Upper lobe of left lung (tissue), 6 donors: Measurements from ENCODE around the gene MCM5. TPM values are rescaled to one million over a fixed set of nuclear protein-coding genes. Genes with fewer than 3 reads are reported as not detected.
"Not testable (repeated sequence)": the region's sequence is repeated elsewhere in the genome, so short reads cannot be mapped to it uniquely, and the experiment has no call there.

Source experiments
- ATAC-seq, 2 donors: fragments of 200-7000 bp; cut with Tn5 transposase; one replicate each; pipeline ENCODE4 v1.9.1; 2022; ENCODE audit warnings: mild to moderate bottlenecking in 2 of 2, moderate library complexity in 2 of 2; ENCODE audit not compliant: low FRiP score in 2 of 2
- DNase-seq, 2 donors: peaks; one replicate each; pipeline ENCODE4 v3.0.0-alpha.2; 2019 to 2020
- H3K27ac ChIP-seq, 4 donors: fragments of 200-600 bp; sonication (generic); one replicate each; pipeline ENCODE4 v1.5.1; 2016 to 2019
- H3K27me3 ChIP-seq, 4 donors: fragments of 200-600 bp; sonication (generic); one replicate each; pipeline ENCODE4 v1.5.1; 2017 to 2019
- H3K36me3 ChIP-seq, 4 donors: fragments of 200-600 bp; sonication (generic); one replicate each; pipeline ENCODE4 v1.5.1; 2016 to 2019
- H3K4me1 ChIP-seq, 4 donors: fragments of 200-600 bp; sonication (generic); one replicate each; pipeline ENCODE4 v1.5.1; 2018 to 2019
- H3K4me3 ChIP-seq, 4 donors: fragments of 200-600 bp; sonication (generic); one replicate each; pipeline ENCODE4 v1.5.1; 2017 to 2019; ENCODE audit warnings: mild to moderate bottlenecking in 2 of 4, moderate library complexity in 1 of 4
- H3K9me3 ChIP-seq, 4 donors: fragments of 200-600 bp; sonication (generic); one replicate each; pipeline ENCODE4 v1.5.1; 2018 to 2019
- EP300 ChIP-seq, 4 donors: sonication (generic); formaldehyde crosslinking; IDR thresholded peaks; one replicate each; pipeline ENCODE4 v1.5.1; 2017; ENCODE audit warnings: antibody characterized with exemption in 4 of 4, control low read depth in 2 of 4
- POLR2A ChIP-seq, 4 donors: fragments of 450-650 bp; IDR thresholded peaks; one replicate each; pipeline ENCODE4 v1.5.1; 2016 to 2017; ENCODE audit warnings: antibody characterized with exemption in 4 of 4, mild to moderate bottlenecking in 2 of 4
- POLR2AphosphoS5 ChIP-seq, 2 donors: sonication (generic); formaldehyde crosslinking; IDR thresholded peaks; one replicate each; pipeline ENCODE4 v1.5.1; 2017; ENCODE audit warnings: antibody characterized with exemption in 2 of 2
- WGBS, 2 donors: methylation state at CpG; one replicate each; pipeline ENCODE4 v1.1.5; 2017 to 2018; 5-methylcytosine and 5-hydroxymethylcytosine counted together
- total RNA-seq, 6 donors: library from RNA; depleted of rRNA in 4 of 6; stranded (reverse); fragments of >200 nt in 4 of 6; gene quantifications; one replicate each; pipeline versions ENCODE4 v1.1.0 to v1.2.1, GENCODE V29; 2016 to 2021
- TF ChIP-seq, protein P1 (sequence below), 6 experiments: fragments of 450-650 bp in 4 of 6; fragments of 200-600 bp in 2 of 6; sonication (generic) in 2 of 6; IDR thresholded peaks; one replicate each; pipeline ENCODE4 v1.5.1; 2016 to 2019; ENCODE audit warnings: antibody characterized with exemption in 6 of 6
- donor health status: DM: no; HTN: no; CAD: no; lungs with moderate emphysema.
- donor health status: DM: no; HTN: yes; CAD: no; lungs with severe emphysema.

MCM5 gene
- total RNA-seq, 6 donors from 2014 or later = 9.8 to 34.4 (median 20.2) TPM

DNA sequence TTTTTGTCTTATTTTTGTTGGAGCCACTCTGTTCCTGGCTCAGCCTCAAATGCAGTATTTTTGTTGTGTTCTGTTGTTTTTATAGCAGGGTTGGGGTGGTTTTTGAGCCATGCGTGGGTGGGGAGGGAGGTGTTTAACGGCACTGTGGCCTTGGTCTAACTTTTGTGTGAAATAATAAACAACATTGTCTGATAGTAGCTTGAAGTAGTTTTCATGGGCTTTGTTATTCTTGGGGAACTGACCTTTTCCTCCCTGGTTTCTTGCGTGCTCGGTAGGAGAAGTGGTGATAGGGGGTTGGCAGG lies 6.0 kb upstream of the MCM5 start:
- H3K27ac ChIP-seq = no peak overlapping the region
- DNase-seq = no peak
- no peak for ATAC-seq
- no peaks in the 10 kb centered on the region for H3K27me3 ChIP-seq
- H3K4me1 ChIP-seq = peaks cover 0 to 5% (median under 1%) of the 10 kb centered on the region in 4 donors
- 53 to 60% methylated on average over 4 of the region's 4 CpGs for WGBS, 2 donors
- TF ChIP-seq POLR2A (IDR thresholded peaks at IDR 0.05) = no peak
- TF ChIP-seq POLR2AphosphoS5 (IDR thresholded peaks at IDR 0.05) = no peak
- no peak for TF ChIP-seq EP300 (IDR thresholded peaks at IDR 0.05)
- TF ChIP-seq, protein P1, sequence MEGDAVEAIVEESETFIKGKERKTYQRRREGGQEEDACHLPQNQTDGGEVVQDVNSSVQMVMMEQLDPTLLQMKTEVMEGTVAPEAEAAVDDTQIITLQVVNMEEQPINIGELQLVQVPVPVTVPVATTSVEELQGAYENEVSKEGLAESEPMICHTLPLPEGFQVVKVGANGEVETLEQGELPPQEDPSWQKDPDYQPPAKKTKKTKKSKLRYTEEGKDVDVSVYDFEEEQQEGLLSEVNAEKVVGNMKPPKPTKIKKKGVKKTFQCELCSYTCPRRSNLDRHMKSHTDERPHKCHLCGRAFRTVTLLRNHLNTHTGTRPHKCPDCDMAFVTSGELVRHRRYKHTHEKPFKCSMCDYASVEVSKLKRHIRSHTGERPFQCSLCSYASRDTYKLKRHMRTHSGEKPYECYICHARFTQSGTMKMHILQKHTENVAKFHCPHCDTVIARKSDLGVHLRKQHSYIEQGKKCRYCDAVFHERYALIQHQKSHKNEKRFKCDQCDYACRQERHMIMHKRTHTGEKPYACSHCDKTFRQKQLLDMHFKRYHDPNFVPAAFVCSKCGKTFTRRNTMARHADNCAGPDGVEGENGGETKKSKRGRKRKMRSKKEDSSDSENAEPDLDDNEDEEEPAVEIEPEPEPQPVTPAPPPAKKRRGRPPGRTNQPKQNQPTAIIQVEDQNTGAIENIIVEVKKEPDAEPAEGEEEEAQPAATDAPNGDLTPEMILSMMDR (IDR thresholded peaks at IDR 0.05) = no peak
- no peaks in the 10 kb centered on the region for H3K9me3 ChIP-seq
- no peak overlapping the region for H3K4me3 ChIP-seq
- peaks cover 0 to 32% (median 15%) of the 10 kb centered on the region in 4 donors for H3K36me3 ChIP-seq

GRCh38 chr22:35394810-35395563 lies 5.0 kb upstream of the MCM5 start:
- no peaks in the 10 kb centered on the region for H3K9me3 ChIP-seq
- no peak for DNase-seq
- WGBS, 2 donors = 92 to 97% methylated on average over 5 of the region's 5 CpGs
- H3K4me1 ChIP-seq = peaks cover 0 to 10% (median 3%) of the 10 kb centered on the region in 4 donors
- no peak for ATAC-seq
- H3K36me3 ChIP-seq = peaks cover 0 to 25% (median 14%) of the 10 kb centered on the region in 4 donors
- no peak overlapping the region for H3K4me3 ChIP-seq
- H3K27ac ChIP-seq = no peak overlapping the region
- no peaks in the 10 kb centered on the region for H3K27me3 ChIP-seq
- TF ChIP-seq EP300 (IDR thresholded peaks at IDR 0.05) = no peak
- TF ChIP-seq, protein P1 (IDR thresholded peaks at IDR 0.05) = no peak
- TF ChIP-seq POLR2AphosphoS5 (IDR thresholded peaks at IDR 0.05) = no peak
- TF ChIP-seq POLR2A (IDR thresholded peaks at IDR 0.05) = no peak

DNA sequence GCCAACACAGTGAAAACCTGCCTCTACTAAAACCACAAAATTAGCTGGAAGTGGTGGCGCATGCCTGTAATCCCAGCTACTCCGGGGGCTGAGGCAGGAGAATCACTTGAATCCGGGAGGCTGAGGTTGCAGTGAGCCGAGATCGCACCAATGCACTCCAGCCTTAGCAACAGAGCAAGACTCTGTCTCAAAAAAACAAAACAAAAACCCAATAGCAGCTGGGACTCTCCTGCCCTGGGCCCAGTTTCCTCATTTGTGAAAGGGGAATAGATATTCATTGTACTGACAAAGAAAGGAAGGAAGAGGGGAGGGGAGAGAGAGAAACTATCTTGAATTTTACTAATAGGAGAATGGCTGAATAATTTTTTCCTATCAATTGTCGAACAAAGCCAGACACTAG lies 3.3 kb upstream of the MCM5 start:
- 59 to 61% methylated on average over 6 of the region's 6 CpGs for WGBS, 2 donors
- peak overlapping the region in 2 of 4 donors; percentile 46 to 67 for H3K27ac ChIP-seq
- peak in 1 of 2 donors; percentile 37 for ATAC-seq

DNA sequence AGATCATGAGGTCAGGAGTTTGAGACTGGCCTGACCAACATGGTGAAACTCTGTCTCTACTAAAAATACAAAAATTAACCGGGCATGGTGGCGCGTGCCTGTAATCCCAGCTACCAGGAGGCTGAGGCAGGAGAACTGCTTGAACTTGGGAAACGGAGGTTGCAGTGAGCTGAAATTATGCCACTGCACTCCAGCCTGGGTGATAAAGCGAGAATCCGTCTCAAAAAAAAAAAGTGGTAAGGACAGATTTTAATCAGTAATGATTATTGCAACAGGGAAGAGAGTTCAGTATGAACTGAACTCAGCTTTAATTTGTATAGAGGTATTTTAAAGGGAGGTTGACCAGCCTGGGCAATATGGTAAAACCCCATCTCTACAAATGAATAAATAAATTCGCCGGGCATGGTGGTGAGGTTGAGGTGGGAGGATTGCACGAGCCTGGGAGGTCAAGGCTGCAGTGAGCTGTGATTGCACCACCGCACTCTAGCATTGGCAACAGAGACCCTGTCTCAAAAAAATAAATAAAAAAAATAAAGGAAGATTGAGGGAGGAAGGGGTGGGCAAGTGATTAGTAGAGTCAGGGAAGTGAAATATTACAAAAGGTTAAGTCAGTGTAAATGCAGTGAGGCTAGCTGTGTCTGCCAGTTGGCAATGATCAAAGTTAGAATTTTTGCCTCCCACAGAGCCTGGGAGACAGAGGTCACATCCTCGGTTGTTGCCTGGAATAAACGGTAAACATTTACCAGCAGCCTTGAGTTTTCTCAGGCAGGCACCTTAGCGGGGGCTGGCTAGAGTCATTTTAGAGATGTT lies 2.6 kb upstream of the MCM5 start:
- no peaks in the 10 kb centered on the region for H3K9me3 ChIP-seq
- peaks cover 10 to 21% (median 13%) of the 10 kb centered on the region in 4 donors for H3K4me1 ChIP-seq
- H3K27me3 ChIP-seq = no peaks in the 10 kb centered on the region
- no peak for TF ChIP-seq POLR2AphosphoS5 (IDR thresholded peaks at IDR 0.05)
- no peak for TF ChIP-seq EP300 (IDR thresholded peaks at IDR 0.05)
- TF ChIP-seq, protein P1 (IDR thresholded peaks at IDR 0.05) = no peak
- TF ChIP-seq POLR2A (IDR thresholded peaks at IDR 0.05) = no peak
- DNase-seq = no peak
- WGBS, 2 donors = 66 to 75% methylated on average over 13 of the region's 13 CpGs
- no peak overlapping the region for H3K4me3 ChIP-seq
- no peak for ATAC-seq
- H3K36me3 ChIP-seq = peaks cover 0 to 14% (median 8%) of the 10 kb centered on the region in 4 donors
- peak overlapping the region in 2 of 4 donors; percentile 46 to 67 for H3K27ac ChIP-seq

More for the DNA sequence above, 3.3 kb upstream of the MCM5 start:
- peaks cover 0 to 15% (median 8%) of the 10 kb centered on the region in 4 donors for H3K36me3 ChIP-seq
- not testable (repeated sequence) for DNase-seq, H3K4me3 ChIP-seq, H3K9me3 ChIP-seq, H3K27me3 ChIP-seq
- peaks cover 10 to 21% (median 13%) of the 10 kb centered on the region in 4 donors for H3K4me1 ChIP-seq

DNA sequence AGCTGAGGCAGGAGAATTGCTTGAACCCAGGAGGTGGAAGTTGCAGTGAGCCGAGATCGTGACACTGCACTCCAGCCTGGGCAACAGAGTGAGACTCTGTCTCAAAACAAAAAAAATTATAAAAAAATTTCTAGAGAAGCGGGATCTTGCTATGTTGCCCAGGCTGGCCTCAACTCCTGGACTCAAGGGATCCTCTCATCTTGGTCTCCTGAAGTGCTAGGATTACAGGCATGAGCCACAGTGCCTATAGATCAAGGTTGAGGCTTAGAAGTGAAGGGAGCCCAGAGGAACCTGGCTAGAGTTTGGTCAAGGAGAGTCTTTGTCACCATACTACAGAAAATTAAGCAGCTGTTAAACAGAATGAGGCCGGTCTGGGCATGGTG lies 1.4 kb upstream of the MCM5 start:
- Histone ChIP-seq H3K4me1 (peaks cover 10 to 21% (median 13%) of the 10 kb centered on the region in 4 donors), H3K4me3 (no peak overlapping the region), H3K27me3 (no peaks in the 10 kb centered on the region), H3K36me3 (peaks cover 0 to 16% (median 2%) of the 10 kb centered on the region in 4 donors), H3K9me3 (no peaks in the 10 kb centered on the region), H3K27ac (no peak overlapping the region)
- ATAC-seq (no peak), DNase-seq (no peak)
- WGBS, 2 donors = 98% methylated on average over 4 of the region's 4 CpGs
- TF ChIP-seq POLR2AphosphoS5 (IDR thresholded peaks at IDR 0.05) (no peak), EP300 (IDR thresholded peaks at IDR 0.05) (no peak), POLR2A (IDR thresholded peaks at IDR 0.05) (no peak)
- TF ChIP-seq, protein P1 (IDR thresholded peaks at IDR 0.05) = no peak
